CD14-positive monocyte (primary cell): ENCODE measurements around the gene GRIK5. TPM values are rescaled to one million over a fixed set of nuclear protein-coding genes. Genes with fewer than 3 reads are reported as not detected.

Experiments
- DNase-seq, 3 donors: peaks; one replicate each; pipeline ENCODE4 v3.0.0-alpha.2; 2011 to 2022
- H2AFZ ChIP-seq: 2 replicates; pipeline ENCODE4 v1.6.0; 2012; ENCODE audit warnings: mild to moderate bottlenecking, low read depth, low read length, inconsistent platforms; ENCODE audit not compliant: insufficient read depth, poor library complexity, severe bottlenecking
- H3K27ac ChIP-seq, 2 donors: 1 replicate in 1 of 2; 2 replicates in 1 of 2; pipeline ENCODE4 v1.5.1; 2012 to 2013; ENCODE audit warnings: low read length in 2 of 2, control low read depth in 1 of 2, inconsistent platforms in 1 of 2, low read depth in 1 of 2, mild to moderate bottlenecking in 1 of 2
- H3K27me3 ChIP-seq, 2 donors: one replicate each; pipeline versions ENCODE4 v1.6.0 to v1.6.1; 2011 to 2013; ENCODE audit warnings: low read length in 2 of 2; ENCODE audit not compliant: control insufficient read depth in 2 of 2, insufficient read depth in 2 of 2
- H3K36me3 ChIP-seq, 2 donors: replicated peaks in 1 of 2; 1 replicate in 1 of 2; 2 replicates in 1 of 2; pipeline versions ENCODE4 v1.5.1 to v1.6.1; 2012 to 2013; ENCODE audit warnings: low read length in 2 of 2, control low read depth in 1 of 2, inconsistent platforms in 1 of 2, mild to moderate bottlenecking in 1 of 2; ENCODE audit not compliant: insufficient read depth in 2 of 2, control insufficient read depth in 1 of 2
- H3K4me1 ChIP-seq, 2 donors: 1 replicate in 1 of 2; 2 replicates in 1 of 2; pipeline versions ENCODE4 v1.5.1 to v1.6.1; 2012 to 2013; ENCODE audit warnings: low read length in 2 of 2, control low read depth in 1 of 2, inconsistent platforms in 1 of 2, mild to moderate bottlenecking in 1 of 2, moderate library complexity in 1 of 2; ENCODE audit not compliant: insufficient read depth in 2 of 2, control insufficient read depth in 1 of 2
- H3K4me2 ChIP-seq: replicated peaks from 2 replicates; pipeline ENCODE3; 2012; ENCODE audit warnings: low read length, moderate library complexity, mild to moderate bottlenecking; ENCODE audit not compliant: poor library complexity, severe bottlenecking; ENCODE audit errors: extremely low read depth
- H3K4me3 ChIP-seq, 3 experiments: fragments of 200-600 bp in 1 of 3; sonication (generic) in 1 of 3; replicated peaks in 1 of 3; 1 replicate in 2 of 3; 2 replicates in 1 of 3; pipeline ENCODE4 v1.5.1; 2011 to 2013; ENCODE audit warnings: low read length in 3 of 3, mild to moderate bottlenecking in 3 of 3, control low read depth in 2 of 3, low read depth in 2 of 3, inconsistent platforms in 1 of 3, moderate library complexity in 1 of 3
- H3K79me2 ChIP-seq: 2 replicates; pipeline ENCODE4 v1.6.0; 2012; ENCODE audit warnings: mild to moderate bottlenecking, control low read depth, inconsistent platforms, low read length, moderate library complexity; ENCODE audit not compliant: insufficient read depth
- H3K9ac ChIP-seq: 2 replicates; pipeline ENCODE4 v1.6.0; 2017; ENCODE audit warnings: low read length, mild to moderate bottlenecking; ENCODE audit not compliant: insufficient read depth, poor library complexity, severe bottlenecking
- H3K9me3 ChIP-seq, 2 donors: replicated peaks in 1 of 2; 1 replicate in 1 of 2; 2 replicates in 1 of 2; pipeline versions ENCODE4 v1.5.1 to v1.6.1; 2012 to 2013; ENCODE audit warnings: low read length in 2 of 2, control low read depth in 1 of 2; ENCODE audit not compliant: control insufficient read depth in 1 of 2, insufficient read depth in 1 of 2
- H4K20me1 ChIP-seq: 2 replicates; pipeline ENCODE4 v1.6.0; 2012; ENCODE audit warnings: mild to moderate bottlenecking, low read length, control low read depth, moderate library complexity; ENCODE audit not compliant: insufficient read depth
- H3K27ac Mint-ChIP-seq, 7 donors: one replicate each; pipeline ENCODE4 v1.8.0; 2020; ENCODE audit warnings: mild to moderate bottlenecking in 7 of 7, mixed read lengths in 7 of 7, moderate library complexity in 6 of 7, inconsistent platforms in 2 of 7
- H3K27me3 Mint-ChIP-seq, 3 donors: one replicate each; pipeline ENCODE4 v1.8.0; 2021 to 2022; ENCODE audit warnings: low read depth in 3 of 3, mild to moderate bottlenecking in 3 of 3, mixed read lengths in 3 of 3, moderate library complexity in 3 of 3, inconsistent platforms in 1 of 3
- H3K36me3 Mint-ChIP-seq, 2 donors: one replicate each; pipeline ENCODE4 v1.8.0; 2020; ENCODE audit warnings: mixed read lengths in 2 of 2, inconsistent platforms in 1 of 2, mild to moderate bottlenecking in 1 of 2
- H3K4me1 Mint-ChIP-seq: one replicate; pipeline ENCODE4 v1.8.0; 2020; ENCODE audit warnings: mild to moderate bottlenecking, mixed read lengths
- H3K4me3 Mint-ChIP-seq, 2 donors: one replicate each; pipeline ENCODE4 v1.8.0; 2020; ENCODE audit warnings: mild to moderate bottlenecking in 2 of 2, mixed read lengths in 2 of 2, moderate library complexity in 1 of 2
- H3K9me3 Mint-ChIP-seq, 7 donors: one replicate each; pipeline ENCODE4 v1.8.0; 2020 to 2022; ENCODE audit warnings: mixed read lengths in 7 of 7, mild to moderate bottlenecking in 6 of 7, moderate library complexity in 6 of 7, inconsistent platforms in 2 of 7
- WGBS: methylation state at CpG from one replicate; pipeline ENCODE4 v1.1.5; 2013; ENCODE audit warnings: missing lambda C conversion rate; ENCODE audit not compliant: insufficient coverage; 5-methylcytosine and 5-hydroxymethylcytosine counted together
- intact Hi-C, 2 donors: fragments of 100-400 bp; cut with micrococcal nuclease; formaldehyde crosslinking; loops; one replicate each; pipeline versions ENCODE4 v1.15.0 to v1.15.1; 2023
- polyA plus RNA-seq, 3 donors: library from polyadenylated mRNA; depleted of rRNA in 1 of 3; unstranded in 2 of 3; stranded (reverse) in 1 of 3; fragments of 300-500 nt in 2 of 3; fragments of >200 nt in 1 of 3; fragmentation: Illumina TruSeq in 2 of 3; gene quantifications; 1 replicate in 2 of 3; 2 replicates in 1 of 3; pipeline ENCODE4 v1.2.3, GENCODE V29; 2012 to 2021
- TF ChIP-seq, protein P1 (sequence below): fragments of 200-600 bp; IDR thresholded peaks from one replicate; pipeline ENCODE4 v1.8.0; 2022; ENCODE audit warnings: antibody characterized with exemption, mild to moderate bottlenecking

Gene GRIK5
- polyA plus RNA-seq, 3 donors = 0.12 to 0.28 TPM; not detected in 1

DNA sequence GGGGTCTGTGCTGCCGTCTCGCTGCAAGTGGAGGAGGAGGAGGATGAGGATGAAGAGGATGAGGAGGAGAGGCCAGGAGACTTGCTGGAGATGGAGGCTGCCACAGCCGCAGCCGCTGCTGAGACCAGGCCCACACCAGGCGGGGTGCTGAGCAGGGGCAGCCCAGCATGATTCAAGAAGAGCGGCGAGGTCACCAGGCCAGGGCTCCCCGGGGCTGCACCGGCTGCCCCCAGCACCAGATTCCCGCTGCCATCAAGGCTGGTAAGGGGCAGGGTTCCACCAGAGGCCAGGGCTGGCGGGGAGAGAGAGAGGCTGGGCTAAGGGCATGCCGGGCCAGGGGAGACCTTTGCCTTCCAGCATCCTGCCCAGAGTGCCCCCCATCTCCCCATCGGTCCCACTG is 21.3 kb upstream of the GRIK5 start:
- H3K4me1 ChIP-seq = peaks cover 14 to 17% of the 10 kb centered on the region in 2 donors
- H3K4me2 ChIP-seq = no peak overlapping the region
- Mint-ChIP-seq H3K27me3 (peaks cover 0 to 3% (median 0%) of the 10 kb centered on the region in 3 donors), H3K4me3 (no peak overlapping the region), H3K9me3 (no peaks in the 10 kb centered on the region), H3K27ac (peak overlapping the region in 1 of 7 donors; percentile 65), H3K4me1 (peaks cover 30% of the 10 kb centered on the region), H3K36me3 (peaks cover 45 to 60% of the 10 kb centered on the region in 2 donors)
- no peaks in the 10 kb centered on the region for H3K79me2 ChIP-seq
- intact Hi-C loops = no loop called here
- no peaks in the 10 kb centered on the region for H3K27me3 ChIP-seq
- no peak for DNase-seq
- H3K9ac ChIP-seq = no peak overlapping the region
- no peak overlapping the region for H3K27ac ChIP-seq
- H3K36me3 ChIP-seq = peaks cover 51 to 59% of the 10 kb centered on the region in 2 donors
- no peak overlapping the region for H3K4me3 ChIP-seq
- TF ChIP-seq, protein P1, sequence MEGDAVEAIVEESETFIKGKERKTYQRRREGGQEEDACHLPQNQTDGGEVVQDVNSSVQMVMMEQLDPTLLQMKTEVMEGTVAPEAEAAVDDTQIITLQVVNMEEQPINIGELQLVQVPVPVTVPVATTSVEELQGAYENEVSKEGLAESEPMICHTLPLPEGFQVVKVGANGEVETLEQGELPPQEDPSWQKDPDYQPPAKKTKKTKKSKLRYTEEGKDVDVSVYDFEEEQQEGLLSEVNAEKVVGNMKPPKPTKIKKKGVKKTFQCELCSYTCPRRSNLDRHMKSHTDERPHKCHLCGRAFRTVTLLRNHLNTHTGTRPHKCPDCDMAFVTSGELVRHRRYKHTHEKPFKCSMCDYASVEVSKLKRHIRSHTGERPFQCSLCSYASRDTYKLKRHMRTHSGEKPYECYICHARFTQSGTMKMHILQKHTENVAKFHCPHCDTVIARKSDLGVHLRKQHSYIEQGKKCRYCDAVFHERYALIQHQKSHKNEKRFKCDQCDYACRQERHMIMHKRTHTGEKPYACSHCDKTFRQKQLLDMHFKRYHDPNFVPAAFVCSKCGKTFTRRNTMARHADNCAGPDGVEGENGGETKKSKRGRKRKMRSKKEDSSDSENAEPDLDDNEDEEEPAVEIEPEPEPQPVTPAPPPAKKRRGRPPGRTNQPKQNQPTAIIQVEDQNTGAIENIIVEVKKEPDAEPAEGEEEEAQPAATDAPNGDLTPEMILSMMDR = no peak
- peaks cover 95% of the 10 kb centered on the region for H4K20me1 ChIP-seq
- no peaks in the 10 kb centered on the region for H3K9me3 ChIP-seq
- 99% methylated on average over 9 of the region's 13 CpGs for WGBS
- H2AFZ ChIP-seq = no peak overlapping the region

GRCh38 chr19:42090672-42091071 is 20.7 kb upstream of the GRIK5 start:
- peaks cover 14 to 17% of the 10 kb centered on the region in 2 donors for H3K4me1 ChIP-seq
- H3K9me3 ChIP-seq = no peaks in the 10 kb centered on the region
- H4K20me1 ChIP-seq = peaks cover 95% of the 10 kb centered on the region
- Mint-ChIP-seq H3K27me3 (peaks cover 0 to 3% (median 2%) of the 10 kb centered on the region in 3 donors), H3K9me3 (no peaks in the 10 kb centered on the region), H3K4me1 (peaks cover 32% of the 10 kb centered on the region), H3K27ac (peak overlapping the region in 1 of 7 donors; percentile 70), H3K4me3 (no peak overlapping the region), H3K36me3 (peaks cover 44 to 54% of the 10 kb centered on the region in 2 donors)
- no peak overlapping the region for H3K4me3 ChIP-seq
- intact Hi-C loops = no loop called here
- H3K9ac ChIP-seq = no peak overlapping the region
- peaks cover 45 to 52% of the 10 kb centered on the region in 2 donors for H3K36me3 ChIP-seq
- no peak overlapping the region for H2AFZ ChIP-seq
- H3K4me2 ChIP-seq = no peak overlapping the region
- no peaks in the 10 kb centered on the region for H3K79me2 ChIP-seq
- TF ChIP-seq, protein P1 = no peak
- no peaks in the 10 kb centered on the region for H3K27me3 ChIP-seq
- no peak for DNase-seq
- H3K27ac ChIP-seq = no peak overlapping the region
- 100% methylated on average over 4 of the region's 9 CpGs for WGBS
